ENCODE measurements around the gene SLC35G4. TPM values are rescaled to one million over a fixed set of nuclear protein-coding genes. Genes with fewer than 3 reads are reported as not detected.
"Not testable (repeated sequence)": the region's sequence is repeated elsewhere in the genome, so short reads cannot be mapped to it uniquely, and the experiment has no call there.

SLC35G4 gene
- total RNA-seq, result not detected

DNA sequence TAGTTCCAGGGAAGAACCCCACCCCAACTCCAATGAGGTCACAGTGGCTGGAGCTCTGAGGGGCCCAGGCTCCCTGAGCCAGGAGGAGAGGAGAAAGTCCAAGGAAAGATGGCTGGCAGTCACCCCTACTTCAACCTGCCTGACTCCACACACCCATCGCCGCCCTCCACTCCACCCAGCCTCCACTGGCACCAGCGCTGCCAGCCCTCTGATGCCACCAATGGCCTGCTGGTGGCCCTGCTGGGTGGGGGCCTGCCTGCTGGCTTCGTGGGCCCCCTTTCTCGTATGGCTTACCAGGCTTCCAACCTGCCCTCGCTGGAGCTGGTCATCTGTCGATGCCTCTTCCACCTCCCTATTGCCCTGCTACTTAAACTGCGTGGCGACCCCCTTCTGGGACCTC lies at the start of gene SLC35G4:
Gene SLC35G4 (plus strand): TSS at position 109 of the 400 bp plus-strand sequence. CDS start 0 bp downstream, at position 109.
- H3K9me3 ChIP-seq, result not testable (repeated sequence)

DNA sequence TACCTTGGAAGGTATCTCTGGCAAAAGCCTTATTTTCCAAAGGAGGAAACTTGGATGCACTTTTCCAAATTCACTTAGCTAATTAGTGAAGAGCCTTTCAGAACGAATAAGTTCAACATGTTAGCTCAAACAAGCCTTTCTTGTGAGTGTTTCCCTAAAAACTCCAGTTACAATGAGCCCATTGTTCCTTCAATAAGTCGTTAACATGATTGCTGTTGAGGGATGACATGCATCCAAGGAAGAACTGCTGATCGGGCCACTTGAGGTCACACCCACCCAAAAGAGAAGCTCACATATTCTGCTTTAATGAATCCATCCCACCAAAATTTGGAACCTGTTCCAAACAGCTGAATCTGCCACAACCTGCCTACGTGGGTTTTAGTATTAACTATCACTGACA lies 48.1 kb upstream of the SLC35G4 start:
- Histone ChIP-seq H3K4me1 (no peaks in the 10 kb centered on the region), H3K36me3 (no peaks in the 10 kb centered on the region), H3K4me3 (replicated peaks in 1 of 3) (no peak overlapping the region), H3K9me3 (no peaks in the 10 kb centered on the region), H3K27ac (no peak overlapping the region), H3K27me3 (no peaks in the 10 kb centered on the region)
- intact Hi-C loops (cut with DNase I), result no loop called here
- no peak for TF ChIP-seq POLR2A (IDR thresholded peaks at IDR 0.05)
- TF ChIP-seq, protein P1, sequence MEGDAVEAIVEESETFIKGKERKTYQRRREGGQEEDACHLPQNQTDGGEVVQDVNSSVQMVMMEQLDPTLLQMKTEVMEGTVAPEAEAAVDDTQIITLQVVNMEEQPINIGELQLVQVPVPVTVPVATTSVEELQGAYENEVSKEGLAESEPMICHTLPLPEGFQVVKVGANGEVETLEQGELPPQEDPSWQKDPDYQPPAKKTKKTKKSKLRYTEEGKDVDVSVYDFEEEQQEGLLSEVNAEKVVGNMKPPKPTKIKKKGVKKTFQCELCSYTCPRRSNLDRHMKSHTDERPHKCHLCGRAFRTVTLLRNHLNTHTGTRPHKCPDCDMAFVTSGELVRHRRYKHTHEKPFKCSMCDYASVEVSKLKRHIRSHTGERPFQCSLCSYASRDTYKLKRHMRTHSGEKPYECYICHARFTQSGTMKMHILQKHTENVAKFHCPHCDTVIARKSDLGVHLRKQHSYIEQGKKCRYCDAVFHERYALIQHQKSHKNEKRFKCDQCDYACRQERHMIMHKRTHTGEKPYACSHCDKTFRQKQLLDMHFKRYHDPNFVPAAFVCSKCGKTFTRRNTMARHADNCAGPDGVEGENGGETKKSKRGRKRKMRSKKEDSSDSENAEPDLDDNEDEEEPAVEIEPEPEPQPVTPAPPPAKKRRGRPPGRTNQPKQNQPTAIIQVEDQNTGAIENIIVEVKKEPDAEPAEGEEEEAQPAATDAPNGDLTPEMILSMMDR (IDR thresholded peaks at IDR 0.05), result no peak
- DNase-seq, result no peak
- WGBS, 2 donors, result 59 to 73% methylated on average over 4 of the region's 4 CpGs

More for the DNA sequence above, at the start of gene SLC35G4:
- Histone ChIP-seq H3K4me1 (peaks cover 11 to 14% of the 10 kb centered on the region in 2 donors), H3K27ac (peak within 1 kb of the TSS; percentile 43 to 74 (median 61))
- H3K4me3 ChIP-seq (replicated peaks in 1 of 3); intact Hi-C loops (cut with DNase I); H3K36me3 ChIP-seq; H3K27me3 ChIP-seq: not testable (repeated sequence)
- DNase-seq, result peak; percentile 14 to 24
- 92 to 100% methylated on average over 5 of the region's 9 CpGs for WGBS, 2 donors

DNA sequence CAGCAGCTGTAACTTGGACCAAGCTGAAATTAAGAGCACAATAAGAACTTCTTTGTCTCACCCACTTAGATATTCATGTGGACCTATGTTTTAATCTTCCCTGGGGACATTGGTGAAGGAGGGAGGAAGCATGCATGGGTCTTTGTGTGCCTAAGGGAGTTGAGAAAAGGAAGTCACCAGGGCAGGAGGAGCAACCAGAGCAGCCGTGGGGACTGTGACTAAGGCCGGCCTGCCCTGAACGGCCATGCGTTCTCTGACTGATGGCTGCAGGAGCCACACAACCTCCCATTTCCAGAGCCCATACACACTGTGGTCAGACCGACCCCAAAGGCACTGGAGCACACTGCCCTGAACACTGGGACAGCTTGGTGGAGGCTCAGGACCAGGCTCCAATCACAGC lies 43.7 kb upstream of the SLC35G4 start:
- H3K27me3 ChIP-seq, result no peaks in the 10 kb centered on the region
- no peak overlapping the region for H3K27ac ChIP-seq
- no peak for DNase-seq
- no peaks in the 10 kb centered on the region for H3K36me3 ChIP-seq
- TF ChIP-seq, protein P1 (IDR thresholded peaks at IDR 0.05), result no peak
- no peak for TF ChIP-seq POLR2A (IDR thresholded peaks at IDR 0.05)
- no peak overlapping the region for H3K4me3 ChIP-seq (replicated peaks in 1 of 3)
- H3K9me3 ChIP-seq, result no peaks in the 10 kb centered on the region
- no peaks in the 10 kb centered on the region for H3K4me1 ChIP-seq
- intact Hi-C loops (cut with DNase I), result no loop called here
- WGBS, 2 donors, result 61 to 88% methylated on average over 3 to 5 of the region's 5 CpGs

DNA sequence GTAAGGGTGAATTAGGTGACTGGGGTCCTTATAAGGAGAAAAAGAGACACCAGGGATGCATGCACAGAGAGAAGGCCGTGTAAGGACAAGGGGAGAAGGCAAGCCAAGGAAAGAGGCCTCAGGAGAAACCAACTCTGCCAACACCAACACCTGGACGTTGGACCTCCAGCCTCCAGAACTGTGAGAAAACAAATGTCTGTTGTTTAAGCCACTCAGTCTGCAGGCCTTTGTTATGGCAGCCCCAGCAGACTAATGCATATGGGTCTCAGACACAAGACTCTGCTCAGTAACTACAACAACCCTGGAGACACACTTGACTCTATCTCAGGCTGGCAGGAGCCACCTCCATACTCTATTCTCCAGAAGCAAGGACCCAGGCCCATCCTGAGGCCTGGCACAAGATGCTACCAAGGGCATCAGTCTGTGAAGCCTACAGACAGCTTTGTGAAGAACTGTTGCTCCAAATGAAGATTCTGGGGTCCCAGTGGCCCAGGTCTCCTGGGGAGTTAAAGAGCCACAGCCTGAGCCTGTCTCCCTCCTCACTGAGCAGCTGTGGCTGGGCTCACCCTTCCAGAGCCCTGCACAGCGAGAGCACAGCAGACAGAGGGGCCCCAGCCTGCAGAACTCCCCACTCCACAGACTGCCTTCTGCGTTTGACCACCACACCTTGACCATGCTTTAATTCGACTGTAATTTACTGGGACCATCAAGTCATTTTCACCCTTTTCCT lies 43.0 kb upstream of the SLC35G4 start:
- no peak for TF ChIP-seq POLR2A (IDR thresholded peaks at IDR 0.05)
- TF ChIP-seq, protein P1 (IDR thresholded peaks at IDR 0.05), result no peak
- Histone ChIP-seq H3K27ac (no peak overlapping the region), H3K9me3 (no peaks in the 10 kb centered on the region), H3K36me3 (no peaks in the 10 kb centered on the region), H3K27me3 (no peaks in the 10 kb centered on the region), H3K4me3 (replicated peaks in 1 of 3) (no peak overlapping the region), H3K4me1 (no peaks in the 10 kb centered on the region)
- DNase-seq, result no peak
- 80 to 85% methylated on average over 5 of the region's 5 CpGs for WGBS, 2 donors
- intact Hi-C loops (cut with DNase I), result no loop called here

DNA sequence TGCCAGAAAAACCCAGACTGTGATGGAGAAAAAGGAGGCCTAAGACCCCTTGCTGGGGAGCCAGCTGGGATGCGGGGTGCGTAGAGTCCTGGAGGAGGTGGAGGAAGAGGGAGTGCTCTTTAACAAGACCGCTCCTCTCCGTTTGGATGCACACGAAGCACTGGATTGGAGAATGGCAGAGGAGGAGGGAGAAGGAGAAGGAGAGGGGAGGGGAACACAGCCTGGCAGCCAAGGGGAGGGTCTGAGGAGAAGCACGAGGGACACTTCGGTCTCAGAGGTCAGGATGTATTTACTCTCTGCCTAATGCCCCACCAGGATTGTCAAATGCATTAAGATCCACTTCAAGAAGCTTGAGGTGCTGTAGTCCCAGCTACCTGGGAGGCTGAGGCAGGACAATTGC lies 42.0 kb upstream of the SLC35G4 start:
- no peaks in the 10 kb centered on the region for H3K9me3 ChIP-seq
- H3K27me3 ChIP-seq, result no peaks in the 10 kb centered on the region
- DNase-seq, result no peak
- TF ChIP-seq, protein P1 (IDR thresholded peaks at IDR 0.05), result no peak
- TF ChIP-seq POLR2A (IDR thresholded peaks at IDR 0.05), result no peak
- no peaks in the 10 kb centered on the region for H3K36me3 ChIP-seq
- 24 to 33% methylated on average over 7 of the region's 7 CpGs for WGBS, 2 donors
- no peak overlapping the region for H3K27ac ChIP-seq
- intact Hi-C loops (cut with DNase I), result no loop called here
- no peak overlapping the region for H3K4me3 ChIP-seq (replicated peaks in 1 of 3)
- no peaks in the 10 kb centered on the region for H3K4me1 ChIP-seq

Measured in thyroid gland (tissue), 4 donors.